Astrocyte of the hippocampus (primary cell): ENCODE measurements around the gene PDGFC.

ENCODE experiments used
- DNase-seq: peaks from one replicate; pipeline ENCODE4 v3.0.0; 2011; ENCODE audit warnings: low read depth, low spot score

Gene PDGFC

GRCh38 chr4:156971676-156972378 is at the start of gene PDGFC:
PDGFC (minus strand) TSS chr4:156971799; CDS start chr4:156970903, 896 bp downstream.
- peak; percentile 92 for DNase-seq

- DNase-seq, result no peak
Measured at GRCh38 chr4:157020882-157021281, 49.3 kb upstream of the PDGFC start.

- no peak for DNase-seq
Measured at GRCh38 chr4:157018920-157019490, 47.4 kb upstream of the PDGFC start.

- peak; percentile 81 for DNase-seq
Measured at GRCh38 chr4:157014621-157015591, 43.3 kb upstream of the PDGFC start.

- DNase-seq, result no peak
Measured at GRCh38 chr4:157013656-157014055, 42.1 kb upstream of the PDGFC start.

- DNase-seq, result peak; percentile 52
Measured at GRCh38 chr4:157012781-157013180, 41.2 kb upstream of the PDGFC start.

GRCh38 chr4:157012296-157012695 is 40.7 kb upstream of the PDGFC start:
- DNase-seq, result no peak

GRCh38 chr4:157010630-157011029 is 39.0 kb upstream of the PDGFC start:
- no peak for DNase-seq

GRCh38 chr4:157005831-157006230 is 34.2 kb upstream of the PDGFC start:
- no peak for DNase-seq

GRCh38 chr4:157005193-157005592 is 33.6 kb upstream of the PDGFC start:
- no peak for DNase-seq

- DNase-seq, result no peak
Measured at GRCh38 chr4:157004279-157005161, 32.9 kb upstream of the PDGFC start.

GRCh38 chr4:156999175-156999517 is 27.5 kb upstream of the PDGFC start:
- DNase-seq, result peak; percentile 99

GRCh38 chr4:156998500-156999174 is 27.0 kb upstream of the PDGFC start:
- DNase-seq, result no peak

GRCh38 chr4:156992943-156993342 is 21.3 kb upstream of the PDGFC start:
- no peak for DNase-seq

GRCh38 chr4:156991161-156991560 is 19.6 kb upstream of the PDGFC start:
- DNase-seq, result no peak

GRCh38 chr4:156983366-156983765 is 11.8 kb upstream of the PDGFC start:
- peak; percentile 35 for DNase-seq

GRCh38 chr4:156981262-156981769 is 9.7 kb upstream of the PDGFC start:
- no peak for DNase-seq

GRCh38 chr4:156977435-156978160 is 6.0 kb upstream of the PDGFC start:
- peak; percentile 84 for DNase-seq

- DNase-seq, result peak; percentile 79
Measured at GRCh38 chr4:156976147-156976546, 4.5 kb upstream of the PDGFC start.

- no peak for DNase-seq
Measured at GRCh38 chr4:156975686-156976085, 4.1 kb upstream of the PDGFC start.
